Stimulated activated effector memory CD8-positive, alpha-beta T cell treated with anti-CD3 and anti-CD28 coated beads, Interleukin-12 subunit alpha, Interleukin-12 subunit beta, amount 100 ng/mL, for 72 hours (primary cell): ENCODE results near the gene CADPS.

ENCODE experiments used
- ATAC-seq: fragments of 150-1000 bp; cut with Tn5 transposase; 2 replicates; pipeline ENCODE4 v1.10.0; 2021
- DNase-seq, 2 donors: peaks; one replicate each; pipeline ENCODE4 v3.0.0; 2021 to 2022; ENCODE audit warnings: low spot score in 2 of 2
- H3K27ac Mint-ChIP-seq: one replicate; pipeline ENCODE4 v1.8.0; 2022; ENCODE audit warnings: mild to moderate bottlenecking, mixed read lengths
- H3K36me3 Mint-ChIP-seq: one replicate; pipeline ENCODE4 v1.8.0; 2022; ENCODE audit warnings: mild to moderate bottlenecking, mixed read lengths
- H3K4me1 Mint-ChIP-seq: one replicate; pipeline ENCODE4 v1.8.0; 2022; ENCODE audit warnings: mixed read lengths
- H3K4me3 Mint-ChIP-seq: one replicate; pipeline ENCODE4 v1.8.0; 2022; ENCODE audit warnings: mild to moderate bottlenecking, mixed read lengths
- H3K9me3 Mint-ChIP-seq: one replicate; pipeline ENCODE4 v1.8.0; 2022; ENCODE audit warnings: mixed read lengths

CADPS gene

DNA sequence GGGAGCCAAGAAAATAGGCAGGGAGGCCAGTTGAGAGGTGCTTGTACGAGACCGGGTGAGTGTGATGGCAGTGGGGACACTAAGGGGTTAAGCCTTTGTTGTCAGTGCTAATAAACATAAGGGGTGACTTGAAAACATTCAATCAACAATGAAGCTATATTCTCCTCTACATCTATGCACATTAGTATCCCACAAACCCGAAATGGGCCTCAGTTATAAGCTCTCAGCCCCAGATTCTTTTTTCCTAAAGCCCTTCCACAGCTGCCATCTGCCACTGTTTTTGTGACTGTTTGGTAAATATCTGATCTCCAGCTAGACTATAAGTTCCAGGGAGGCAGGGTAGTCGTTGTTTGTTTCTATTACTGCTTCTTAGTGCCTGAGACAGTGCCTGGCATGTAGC is 118.2 kb downstream of the CADPS start:
- Mint-ChIP-seq H3K27ac (no peak overlapping the region), H3K36me3 (no peaks in the 10 kb centered on the region), H3K4me3 (no peak overlapping the region), H3K4me1 (no peaks in the 10 kb centered on the region), H3K9me3 (peaks cover 15% of the 10 kb centered on the region)
- no peak for DNase-seq
- no peak for ATAC-seq

GRCh38 chr3:62755285-62755684 is 119.9 kb downstream of the CADPS start:
- no peaks in the 10 kb centered on the region for H3K4me1 Mint-ChIP-seq
- ATAC-seq, result no peak
- peaks cover 10% of the 10 kb centered on the region for H3K9me3 Mint-ChIP-seq
- DNase-seq, result no peak
- H3K27ac Mint-ChIP-seq, result no peak overlapping the region
- H3K36me3 Mint-ChIP-seq, result no peaks in the 10 kb centered on the region
- no peak overlapping the region for H3K4me3 Mint-ChIP-seq

- H3K4me1 Mint-ChIP-seq, result no peaks in the 10 kb centered on the region
- no peak overlapping the region for H3K27ac Mint-ChIP-seq
- DNase-seq, result no peak
- ATAC-seq, result no peak
- H3K9me3 Mint-ChIP-seq, result peaks cover 7% of the 10 kb centered on the region
- no peaks in the 10 kb centered on the region for H3K36me3 Mint-ChIP-seq
- no peak overlapping the region for H3K4me3 Mint-ChIP-seq
Observed at GRCh38 chr3:62749657-62750056, 125.6 kb downstream of the CADPS start.

- Mint-ChIP-seq H3K36me3 (no peaks in the 10 kb centered on the region), H3K4me3 (no peak overlapping the region), H3K4me1 (no peaks in the 10 kb centered on the region), H3K27ac (no peak overlapping the region), H3K9me3 (peaks cover 7% of the 10 kb centered on the region)
- DNase-seq (no peak), ATAC-seq (no peak)
Observed at GRCh38 chr3:62749130-62749529, 126.1 kb downstream of the CADPS start.

DNA sequence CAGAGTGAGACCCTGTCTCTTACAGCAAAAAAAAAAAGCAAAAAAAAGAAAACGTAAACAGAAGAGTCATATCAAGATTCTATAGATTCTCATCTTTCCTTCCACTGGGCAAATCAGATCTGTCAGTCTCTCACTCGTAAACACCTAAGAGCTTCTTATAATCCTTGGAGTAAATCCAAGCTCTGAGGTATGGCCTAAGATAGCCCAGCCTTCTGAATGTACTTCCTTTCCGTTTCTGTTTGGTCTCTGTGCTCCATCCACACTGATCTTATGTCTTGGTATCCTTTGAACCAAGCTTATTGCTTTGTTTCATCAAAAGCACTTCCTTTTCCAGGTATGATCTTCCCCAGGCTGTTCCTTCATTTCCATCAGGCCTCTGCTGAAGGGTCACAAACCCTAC is 137.8 kb downstream of the CADPS start:
- Mint-ChIP-seq H3K4me1 (no peaks in the 10 kb centered on the region), H3K9me3 (no peaks in the 10 kb centered on the region), H3K4me3 (no peak overlapping the region), H3K36me3 (no peaks in the 10 kb centered on the region), H3K27ac (no peak overlapping the region)
- no peak for DNase-seq
- ATAC-seq, result no peak

- DNase-seq, result no peak
- peaks cover 3% of the 10 kb centered on the region for H3K9me3 Mint-ChIP-seq
- H3K4me3 Mint-ChIP-seq, result no peak overlapping the region
- H3K27ac Mint-ChIP-seq, result no peak overlapping the region
- no peaks in the 10 kb centered on the region for H3K4me1 Mint-ChIP-seq
- H3K36me3 Mint-ChIP-seq, result no peaks in the 10 kb centered on the region
- no peak for ATAC-seq
Observed at GRCh38 chr3:62735510-62735909, 139.7 kb downstream of the CADPS start.

DNA sequence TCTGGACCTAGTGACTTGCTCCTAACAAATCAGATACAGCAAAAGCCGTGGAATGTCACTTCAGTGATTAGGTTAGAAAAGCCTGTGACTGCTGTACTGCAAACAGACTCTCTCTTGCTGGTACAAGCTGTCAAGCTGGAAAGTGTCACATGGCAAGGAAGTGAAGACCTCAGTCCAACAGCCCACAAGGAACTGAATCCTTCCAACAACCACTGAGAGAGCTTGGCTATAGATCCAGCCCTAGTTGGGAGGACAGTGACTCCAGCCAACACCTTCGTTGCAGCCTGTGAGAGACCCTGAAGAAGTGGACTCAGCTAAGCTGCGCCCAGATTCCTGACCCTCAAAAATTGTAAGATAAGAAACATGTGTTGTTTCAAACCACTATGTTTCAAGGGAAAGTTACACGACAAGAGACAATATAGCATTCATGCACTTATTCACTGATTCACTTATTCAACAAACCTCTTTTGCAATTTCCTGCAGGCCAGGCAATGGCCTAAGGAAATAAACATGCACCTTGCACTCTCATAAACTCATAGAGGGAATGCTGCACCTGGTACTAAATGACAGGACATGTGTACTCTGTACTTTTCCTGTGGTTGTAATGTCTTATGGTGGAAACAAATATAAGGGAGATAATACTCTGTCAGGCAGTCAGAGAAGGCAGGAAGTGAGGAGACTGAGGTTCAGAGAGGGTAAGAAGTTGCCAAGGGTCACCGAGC is 142.9 kb downstream of the CADPS start:
- Mint-ChIP-seq H3K4me3 (no peak overlapping the region), H3K9me3 (peaks cover 5% of the 10 kb centered on the region), H3K4me1 (no peaks in the 10 kb centered on the region), H3K36me3 (no peaks in the 10 kb centered on the region), H3K27ac (no peak overlapping the region)
- no peak for DNase-seq
- ATAC-seq, result no peak

GRCh38 chr3:62727981-62728380 is 147.2 kb downstream of the CADPS start:
- ATAC-seq (no peak), DNase-seq (no peak)
- Mint-ChIP-seq H3K9me3 (peaks cover 5% of the 10 kb centered on the region), H3K27ac (no peak overlapping the region), H3K4me3 (no peak overlapping the region), H3K36me3 (no peaks in the 10 kb centered on the region), H3K4me1 (no peaks in the 10 kb centered on the region)

DNA sequence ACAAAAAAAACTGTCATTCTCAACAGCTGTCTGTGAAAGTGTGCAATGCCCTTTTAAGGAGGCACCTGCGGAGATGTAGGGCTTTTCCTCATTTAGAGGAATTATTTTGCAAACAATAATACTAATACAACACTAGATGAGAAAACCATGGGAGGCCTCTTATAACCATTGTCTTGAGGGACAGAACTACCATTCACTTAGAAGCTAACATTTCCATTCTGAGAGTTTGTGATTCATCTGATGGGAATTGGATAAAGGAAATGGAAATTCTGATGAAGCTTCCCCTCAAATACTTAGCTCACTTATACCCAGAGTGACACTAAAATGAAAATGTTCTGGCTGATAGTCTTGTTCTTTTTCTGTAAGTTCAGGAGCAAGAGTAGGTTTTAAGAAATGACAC is 147.7 kb downstream of the CADPS start:
- peaks cover 5% of the 10 kb centered on the region for H3K9me3 Mint-ChIP-seq
- no peaks in the 10 kb centered on the region for H3K36me3 Mint-ChIP-seq
- H3K4me1 Mint-ChIP-seq, result no peaks in the 10 kb centered on the region
- no peak for ATAC-seq
- H3K27ac Mint-ChIP-seq, result no peak overlapping the region
- DNase-seq, result no peak
- H3K4me3 Mint-ChIP-seq, result no peak overlapping the region

DNA sequence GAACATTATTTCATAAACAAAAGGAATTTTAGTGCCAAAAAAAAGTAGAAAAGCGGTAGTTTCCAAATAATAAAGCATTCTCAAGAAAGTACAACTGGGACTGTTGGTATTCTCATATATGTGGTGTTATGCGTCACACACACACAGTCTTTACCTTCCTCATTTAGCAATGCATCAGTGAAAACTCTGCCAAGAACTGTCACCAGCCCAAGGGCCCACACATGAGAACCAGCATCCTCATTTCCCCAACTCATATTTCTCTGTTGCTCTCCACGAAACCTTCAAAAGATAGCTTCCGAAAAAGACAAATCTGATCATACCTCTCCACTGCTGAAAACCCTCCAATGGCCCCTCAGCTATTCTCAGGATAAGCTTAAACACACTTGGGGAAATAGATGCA is 150.7 kb downstream of the CADPS start:
- DNase-seq, result no peak
- no peaks in the 10 kb centered on the region for H3K36me3 Mint-ChIP-seq
- H3K9me3 Mint-ChIP-seq, result peaks cover 2% of the 10 kb centered on the region

DNA sequence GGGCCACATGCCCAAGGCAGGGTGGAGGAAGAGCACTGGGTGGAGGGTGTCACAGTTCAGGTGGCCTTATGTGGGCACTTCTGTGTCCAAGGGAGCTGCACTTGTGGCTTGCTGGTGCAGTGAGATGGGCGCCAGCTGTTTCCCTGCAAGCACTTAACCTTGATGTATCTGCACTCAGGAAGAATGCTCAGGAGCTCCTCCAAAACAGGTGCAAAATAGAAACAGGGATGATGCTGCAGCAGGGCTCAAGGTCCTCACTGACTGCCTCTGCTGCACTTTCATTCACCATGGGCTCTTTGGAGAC is 151.3 kb downstream of the CADPS start:
- no peaks in the 10 kb centered on the region for H3K36me3 Mint-ChIP-seq
- H3K4me1 Mint-ChIP-seq, result no peaks in the 10 kb centered on the region
- H3K27ac Mint-ChIP-seq, result no peak overlapping the region
- H3K9me3 Mint-ChIP-seq, result peaks cover 2% of the 10 kb centered on the region
- no peak overlapping the region for H3K4me3 Mint-ChIP-seq
- ATAC-seq, result no peak
- no peak for DNase-seq

More for the DNA sequence above, 150.7 kb downstream of the CADPS start:
- Mint-ChIP-seq H3K27ac (no peak overlapping the region), H3K4me3 (no peak overlapping the region), H3K4me1 (no peaks in the 10 kb centered on the region)
- no peak for ATAC-seq

DNA sequence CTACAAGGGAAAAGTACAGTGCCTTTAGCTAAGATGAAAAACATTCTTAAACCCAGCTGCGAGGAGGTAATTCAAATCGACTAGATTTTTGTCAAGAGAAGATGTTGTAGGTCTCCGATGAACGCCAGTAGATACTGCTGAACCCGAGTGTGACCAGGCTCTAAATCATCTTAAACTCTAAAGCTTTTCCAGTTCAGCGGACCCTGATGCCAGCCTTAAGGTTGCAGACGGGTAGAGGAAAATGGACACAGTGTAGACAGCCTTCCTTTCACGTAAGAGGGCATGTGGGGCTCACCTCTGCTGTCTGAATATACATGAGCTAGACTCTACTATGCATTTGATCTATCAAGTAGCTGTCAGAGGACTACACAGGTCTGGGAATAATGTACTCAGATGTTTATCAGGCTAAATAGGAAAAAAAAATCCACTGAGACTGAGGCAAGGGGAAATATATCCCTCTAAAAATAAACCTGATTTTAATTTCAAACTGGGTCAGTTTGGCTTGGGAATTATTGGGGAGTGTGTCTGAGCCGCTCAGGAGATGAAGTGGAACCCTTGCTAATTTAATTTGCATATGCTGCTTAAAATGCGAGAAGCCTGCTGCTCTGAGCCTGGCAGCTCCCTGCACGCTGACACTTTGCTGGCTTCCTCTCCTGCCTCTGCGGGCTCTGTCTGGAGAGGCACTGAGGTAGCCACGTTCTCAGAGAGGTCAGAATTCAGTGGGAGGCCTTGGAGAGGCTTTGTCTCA is 151.9 kb downstream of the CADPS start:
- H3K4me1 Mint-ChIP-seq, result no peaks in the 10 kb centered on the region
- no peak overlapping the region for H3K27ac Mint-ChIP-seq
- H3K36me3 Mint-ChIP-seq, result no peaks in the 10 kb centered on the region
- ATAC-seq (no peak), DNase-seq (no peak)
- H3K4me3 Mint-ChIP-seq, result no peak overlapping the region
- H3K9me3 Mint-ChIP-seq, result peaks cover under 1% of the 10 kb centered on the region

DNA sequence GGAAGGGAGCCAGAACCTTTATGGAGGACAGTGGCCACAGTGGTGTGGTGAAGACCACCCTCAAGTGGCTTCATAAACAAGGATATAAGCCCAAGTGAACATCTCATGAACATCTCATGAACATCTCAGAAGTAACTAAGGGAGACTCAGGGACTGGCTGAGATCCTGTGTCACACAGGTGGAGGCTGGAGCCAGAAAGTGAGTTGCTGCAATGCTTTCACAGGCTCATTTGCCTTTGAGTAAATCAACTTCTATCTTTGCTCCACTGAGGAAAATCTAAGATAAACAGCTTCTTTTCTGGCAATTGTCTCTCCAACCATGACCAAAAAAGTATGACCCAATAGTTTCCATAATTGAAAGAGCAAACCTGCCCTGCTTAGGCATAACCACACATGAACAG is 152.9 kb downstream of the CADPS start:
- H3K4me1 Mint-ChIP-seq, result no peaks in the 10 kb centered on the region
- no peak overlapping the region for H3K27ac Mint-ChIP-seq
- ATAC-seq (no peak), DNase-seq (no peak)
- H3K36me3 Mint-ChIP-seq, result no peaks in the 10 kb centered on the region
- H3K9me3 Mint-ChIP-seq, result peaks cover 7% of the 10 kb centered on the region
- H3K4me3 Mint-ChIP-seq, result no peak overlapping the region

- Mint-ChIP-seq H3K27ac (no peak overlapping the region), H3K36me3 (no peaks in the 10 kb centered on the region), H3K9me3 (peaks cover 8% of the 10 kb centered on the region), H3K4me3 (no peak overlapping the region), H3K4me1 (no peaks in the 10 kb centered on the region)
- ATAC-seq, result no peak
- no peak for DNase-seq
Observed at GRCh38 chr3:62718515-62719320, 156.5 kb downstream of the CADPS start.

GRCh38 chr3:62718011-62718410 is 157.2 kb downstream of the CADPS start:
- Mint-ChIP-seq H3K27ac (no peak overlapping the region), H3K4me3 (no peak overlapping the region), H3K9me3 (peaks cover 8% of the 10 kb centered on the region), H3K36me3 (no peaks in the 10 kb centered on the region), H3K4me1 (no peaks in the 10 kb centered on the region)
- DNase-seq, result no peak
- no peak for ATAC-seq

DNA sequence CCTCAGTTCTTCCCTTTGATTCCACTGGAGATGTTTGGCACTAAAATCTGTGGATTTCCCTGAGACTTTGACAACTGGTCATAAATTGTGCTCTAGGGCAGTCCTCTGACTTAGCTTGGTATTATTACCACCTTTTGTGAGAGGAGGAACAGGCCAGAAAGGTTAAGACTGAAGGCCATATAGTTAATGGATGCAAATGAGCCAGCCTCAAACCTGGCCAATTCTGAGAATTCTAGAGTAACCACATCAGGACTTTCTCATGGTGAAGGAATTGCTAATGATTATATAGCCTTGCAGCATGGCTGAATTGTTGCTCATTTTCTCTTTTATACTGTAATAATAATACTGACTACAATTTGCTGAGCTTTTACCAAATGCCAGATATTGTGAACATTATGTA is 162.5 kb downstream of the CADPS start:
- no peak overlapping the region for H3K4me3 Mint-ChIP-seq
- H3K36me3 Mint-ChIP-seq, result no peaks in the 10 kb centered on the region
- ATAC-seq (no peak), DNase-seq (no peak)
- no peaks in the 10 kb centered on the region for H3K4me1 Mint-ChIP-seq
- H3K9me3 Mint-ChIP-seq, result peaks cover 5% of the 10 kb centered on the region
- H3K27ac Mint-ChIP-seq, result no peak overlapping the region
